ENCODE measurements around the gene MTG2. TPM values are rescaled to one million over a fixed set of nuclear protein-coding genes. Genes with fewer than 3 reads are reported as not detected.

The MTG2 gene
- total RNA-seq, 2 donors from 2014 or later, result 8.8 to 16.5 TPM

DNA sequence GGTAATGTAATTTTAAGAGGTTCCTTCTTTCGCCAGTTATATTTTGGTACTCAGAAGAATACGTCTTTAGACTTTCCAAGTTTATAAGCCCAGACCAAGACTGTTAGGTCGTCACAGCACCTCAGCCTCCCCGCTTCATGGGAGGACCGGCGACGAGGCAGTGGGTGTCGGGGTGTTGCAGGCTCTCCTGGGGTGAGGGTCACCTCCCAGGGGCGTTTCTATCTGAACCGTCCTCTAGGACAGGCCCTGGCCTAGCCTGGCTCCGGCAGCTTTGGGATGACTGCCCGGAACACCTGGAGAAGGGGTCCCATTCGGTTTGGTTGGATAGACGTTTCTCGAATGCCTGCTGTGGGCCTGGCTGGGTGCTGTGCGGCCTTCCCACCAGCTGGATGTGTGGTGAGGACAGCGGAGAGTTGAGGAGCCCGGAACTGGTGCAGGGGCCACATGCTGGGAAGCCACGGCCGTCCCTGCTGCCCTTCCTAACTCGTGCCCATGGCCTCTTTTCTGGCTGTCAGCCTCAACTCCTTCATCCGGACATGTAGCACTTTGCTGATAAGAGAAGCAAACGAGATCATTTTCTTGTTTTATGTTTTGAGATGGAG, 56.6 kb downstream of the MTG2 start:
- intact Hi-C loops (cut with DNase I), result no loop called here
- H3K27me3 ChIP-seq, result no peaks in the 10 kb centered on the region
- peak; percentile 48 to 60 (median 51) for DNase-seq
- no peaks in the 10 kb centered on the region for H3K36me3 ChIP-seq (replicated peaks in 1 of 2; ENCODE audit: insufficient read depth in 1 of 2, low read depth in 2 of 2)
- peaks cover 72% of the 10 kb centered on the region for H3K4me1 ChIP-seq
- no peaks in the 10 kb centered on the region for H3K9me3 ChIP-seq
- H3K27ac ChIP-seq, result peak overlapping the region; percentile 90 to 96 (median 92)
- ATAC-seq, result no peak
- TF ChIP-seq POLR2A (IDR thresholded peaks at IDR 0.05), result peak in 1 of 3 donors; percentile 3
- TF ChIP-seq, protein P1, sequence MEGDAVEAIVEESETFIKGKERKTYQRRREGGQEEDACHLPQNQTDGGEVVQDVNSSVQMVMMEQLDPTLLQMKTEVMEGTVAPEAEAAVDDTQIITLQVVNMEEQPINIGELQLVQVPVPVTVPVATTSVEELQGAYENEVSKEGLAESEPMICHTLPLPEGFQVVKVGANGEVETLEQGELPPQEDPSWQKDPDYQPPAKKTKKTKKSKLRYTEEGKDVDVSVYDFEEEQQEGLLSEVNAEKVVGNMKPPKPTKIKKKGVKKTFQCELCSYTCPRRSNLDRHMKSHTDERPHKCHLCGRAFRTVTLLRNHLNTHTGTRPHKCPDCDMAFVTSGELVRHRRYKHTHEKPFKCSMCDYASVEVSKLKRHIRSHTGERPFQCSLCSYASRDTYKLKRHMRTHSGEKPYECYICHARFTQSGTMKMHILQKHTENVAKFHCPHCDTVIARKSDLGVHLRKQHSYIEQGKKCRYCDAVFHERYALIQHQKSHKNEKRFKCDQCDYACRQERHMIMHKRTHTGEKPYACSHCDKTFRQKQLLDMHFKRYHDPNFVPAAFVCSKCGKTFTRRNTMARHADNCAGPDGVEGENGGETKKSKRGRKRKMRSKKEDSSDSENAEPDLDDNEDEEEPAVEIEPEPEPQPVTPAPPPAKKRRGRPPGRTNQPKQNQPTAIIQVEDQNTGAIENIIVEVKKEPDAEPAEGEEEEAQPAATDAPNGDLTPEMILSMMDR (IDR thresholded peaks at IDR 0.05), result no peak
- WGBS, 2 donors, result 16 to 18% methylated on average over 13 to 23 of the region's 23 CpGs
- peak overlapping the region; percentile 51 to 90 for H3K4me3 ChIP-seq

DNA sequence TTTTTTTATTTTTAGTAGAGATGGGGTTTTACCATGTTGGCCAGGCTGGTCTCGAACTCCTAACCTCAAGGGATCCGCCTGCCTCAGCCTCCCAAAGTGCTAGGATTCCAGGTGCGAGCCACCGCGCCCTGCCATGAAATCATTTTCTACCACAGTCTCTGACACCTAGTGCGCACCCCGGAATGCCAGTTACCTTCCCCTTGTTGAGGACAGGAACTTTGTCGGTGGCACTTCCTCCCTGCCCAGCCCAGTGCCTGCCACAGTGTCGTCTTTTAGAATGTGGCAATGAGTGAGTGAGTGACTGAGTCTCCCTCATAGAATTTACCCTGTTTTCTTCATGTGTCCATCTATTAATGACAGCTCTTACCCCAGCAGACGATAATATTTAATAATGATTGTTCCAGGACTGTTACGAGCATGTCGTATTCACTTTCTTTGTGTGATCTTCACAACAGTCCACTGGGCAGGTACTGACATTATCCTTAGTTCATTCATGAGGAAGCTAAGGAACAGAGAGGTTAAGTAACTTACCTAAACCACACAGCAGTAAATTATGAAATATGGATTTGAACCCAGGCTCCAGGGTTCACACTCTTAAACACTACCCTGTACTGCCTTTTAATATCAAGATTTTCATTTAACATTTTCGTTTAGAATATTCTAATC, 57.3 kb downstream of the MTG2 start:
- Histone ChIP-seq H3K36me3 (replicated peaks in 1 of 2; ENCODE audit: insufficient read depth in 1 of 2, low read depth in 2 of 2) (no peaks in the 10 kb centered on the region), H3K4me3 (peak overlapping the region in 1 of 2 donors; percentile 17), H3K4me1 (peaks cover 73% of the 10 kb centered on the region), H3K27ac (peak overlapping the region; percentile 4 to 96 (median 92)), H3K9me3 (no peaks in the 10 kb centered on the region), H3K27me3 (no peaks in the 10 kb centered on the region)
- ATAC-seq (no peak), DNase-seq (no peak)
- no peak for TF ChIP-seq POLR2A (IDR thresholded peaks at IDR 0.05)
- TF ChIP-seq, protein P1 (IDR thresholded peaks at IDR 0.05), result no peak
- intact Hi-C loops (cut with DNase I), result loop anchor here (10.0 kb wide), 1 partner anchor 55 kb away; no protein-coding TSS in a partner anchor
- 60 to 64% methylated on average over 13 of the region's 13 CpGs for WGBS, 2 donors

DNA sequence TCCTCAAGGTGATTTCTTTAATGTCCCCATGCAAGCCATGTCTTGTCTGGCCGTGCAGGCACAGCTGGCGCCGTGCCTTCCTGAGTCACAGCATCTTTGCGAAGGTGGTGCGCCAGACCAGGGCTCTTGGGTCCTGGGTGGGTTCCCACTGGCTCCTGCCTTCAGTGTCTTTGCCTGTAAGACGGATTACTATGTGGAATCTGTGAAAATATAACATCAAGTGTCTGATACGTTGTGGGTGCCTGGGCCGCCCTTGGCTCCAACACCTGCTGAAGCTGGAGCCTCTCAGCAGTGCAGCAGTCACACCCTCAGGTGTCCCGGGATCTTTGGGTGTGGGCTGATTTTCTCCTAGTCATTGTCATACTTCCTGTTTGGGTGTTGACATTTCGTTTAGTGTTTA, 58.7 kb downstream of the MTG2 start:
- Histone ChIP-seq H3K4me3 (no peak overlapping the region), H3K4me1 (peaks cover 85% of the 10 kb centered on the region), H3K27me3 (no peaks in the 10 kb centered on the region)

DNA sequence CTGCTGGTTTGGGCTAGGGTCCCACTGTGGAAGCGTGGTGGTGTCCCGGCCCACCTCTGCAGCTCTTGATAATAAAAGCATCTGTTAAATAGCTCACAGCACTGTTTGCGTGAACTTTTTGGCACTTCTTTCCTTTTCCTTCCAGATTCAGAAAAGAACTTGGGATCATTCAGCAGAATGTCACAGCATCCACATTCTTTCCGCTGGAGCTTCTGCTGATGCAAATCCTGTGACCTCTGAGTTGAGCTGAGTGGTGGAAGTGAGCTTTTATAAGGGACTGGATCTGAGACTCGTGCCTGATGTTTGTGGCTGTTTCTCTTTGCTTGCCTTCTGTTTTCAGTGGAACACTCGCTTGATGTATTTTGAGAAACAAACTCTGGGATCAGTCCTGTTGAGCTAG, 59.3 kb downstream of the MTG2 start:
- 51 to 56% methylated on average over 6 of the region's 6 CpGs for WGBS, 2 donors
- Histone ChIP-seq H3K36me3 (replicated peaks in 1 of 2; ENCODE audit: insufficient read depth in 1 of 2, low read depth in 2 of 2) (no peaks in the 10 kb centered on the region), H3K9me3 (no peaks in the 10 kb centered on the region), H3K27ac (peak overlapping the region; percentile 79 to 93 (median 86)), H3K4me1 (peaks cover 88% of the 10 kb centered on the region), H3K27me3 (no peaks in the 10 kb centered on the region), H3K4me3 (no peak overlapping the region)
- intact Hi-C loops (cut with DNase I), result loop anchor here (10.0 kb wide), 1 partner anchor 53 kb away; no protein-coding TSS in a partner anchor
- no peak for TF ChIP-seq POLR2A (IDR thresholded peaks at IDR 0.05)
- TF ChIP-seq, protein P1 (IDR thresholded peaks at IDR 0.05), result no peak
- DNase-seq (no peak), ATAC-seq (no peak)

More for the DNA sequence above, 58.7 kb downstream of the MTG2 start:
- peak overlapping the region; percentile 64 to 93 (median 86) for H3K27ac ChIP-seq
- peak in 1 of 3 donors; percentile 6 for TF ChIP-seq POLR2A (IDR thresholded peaks at IDR 0.05)
- TF ChIP-seq, protein P1 (IDR thresholded peaks at IDR 0.05), result no peak
- intact Hi-C loops (cut with DNase I), result loop anchor here (10.0 kb wide), 1 partner anchor 53 kb away; no protein-coding TSS in a partner anchor
- H3K36me3 ChIP-seq (replicated peaks in 1 of 2; ENCODE audit: insufficient read depth in 1 of 2, low read depth in 2 of 2), result no peaks in the 10 kb centered on the region
- ATAC-seq (no peak), DNase-seq (peak in 3 of 4 donors; percentile 38 to 57 (median 53))
- H3K9me3 ChIP-seq, result no peaks in the 10 kb centered on the region
- WGBS, 2 donors, result 39 to 57% methylated on average over 9 to 10 of the region's 10 CpGs
